ENCODE results near the gene CAPN8.

DNA sequence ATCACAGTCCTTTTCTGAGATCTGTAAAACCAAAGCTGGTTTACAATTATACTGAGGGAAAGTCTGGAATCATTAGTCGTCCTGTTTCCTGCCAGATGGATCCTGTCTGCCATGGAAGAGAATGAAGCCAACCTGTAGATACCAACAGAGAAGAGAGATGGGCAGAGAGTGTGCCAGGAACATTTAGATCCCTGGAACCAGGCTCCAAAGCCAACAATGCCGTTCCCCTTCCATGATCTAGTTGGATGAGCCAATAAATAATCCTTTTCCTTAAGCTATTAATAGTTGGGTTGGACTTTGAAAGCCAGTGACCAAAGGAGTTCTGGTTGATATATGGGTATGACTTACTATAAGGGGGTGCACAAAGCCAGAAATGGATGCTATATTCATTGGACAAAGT, 15.0 kb downstream of the CAPN8 start:
- TF ChIP-seq, protein P1, sequence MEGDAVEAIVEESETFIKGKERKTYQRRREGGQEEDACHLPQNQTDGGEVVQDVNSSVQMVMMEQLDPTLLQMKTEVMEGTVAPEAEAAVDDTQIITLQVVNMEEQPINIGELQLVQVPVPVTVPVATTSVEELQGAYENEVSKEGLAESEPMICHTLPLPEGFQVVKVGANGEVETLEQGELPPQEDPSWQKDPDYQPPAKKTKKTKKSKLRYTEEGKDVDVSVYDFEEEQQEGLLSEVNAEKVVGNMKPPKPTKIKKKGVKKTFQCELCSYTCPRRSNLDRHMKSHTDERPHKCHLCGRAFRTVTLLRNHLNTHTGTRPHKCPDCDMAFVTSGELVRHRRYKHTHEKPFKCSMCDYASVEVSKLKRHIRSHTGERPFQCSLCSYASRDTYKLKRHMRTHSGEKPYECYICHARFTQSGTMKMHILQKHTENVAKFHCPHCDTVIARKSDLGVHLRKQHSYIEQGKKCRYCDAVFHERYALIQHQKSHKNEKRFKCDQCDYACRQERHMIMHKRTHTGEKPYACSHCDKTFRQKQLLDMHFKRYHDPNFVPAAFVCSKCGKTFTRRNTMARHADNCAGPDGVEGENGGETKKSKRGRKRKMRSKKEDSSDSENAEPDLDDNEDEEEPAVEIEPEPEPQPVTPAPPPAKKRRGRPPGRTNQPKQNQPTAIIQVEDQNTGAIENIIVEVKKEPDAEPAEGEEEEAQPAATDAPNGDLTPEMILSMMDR (IDR thresholded peaks at IDR 0.05) = no peak
- TF ChIP-seq POLR2A (IDR thresholded peaks at IDR 0.05) = no peak

Data from thyroid gland (tissue), 4 donors.